Forelimb muscle (tissue), 1 donor: ENCODE results near the gene SSH2. TPM values are rescaled to one million over a fixed set of nuclear protein-coding genes. Genes with fewer than 3 reads are reported as not detected.

Source experiments
- DNase-seq: peaks from one replicate; pipeline ENCODE4 v3.0.0-alpha.2; 2013; ENCODE audit warnings: low read depth
- polyA plus RNA-seq: library from polyadenylated mRNA; unstranded; fragments of 120-200 nt; gene quantifications from one replicate; pipeline ENCODE4 v1.2.1, GENCODE V29; 2013; ENCODE audit not compliant: insufficient read length

SSH2 gene
- polyA plus RNA-seq, 1 donor, result 20.5 TPM

GRCh38 chr17:29577001-29577370 lies 353.0 kb downstream of the SSH2 start:
- no peak for DNase-seq

DNA sequence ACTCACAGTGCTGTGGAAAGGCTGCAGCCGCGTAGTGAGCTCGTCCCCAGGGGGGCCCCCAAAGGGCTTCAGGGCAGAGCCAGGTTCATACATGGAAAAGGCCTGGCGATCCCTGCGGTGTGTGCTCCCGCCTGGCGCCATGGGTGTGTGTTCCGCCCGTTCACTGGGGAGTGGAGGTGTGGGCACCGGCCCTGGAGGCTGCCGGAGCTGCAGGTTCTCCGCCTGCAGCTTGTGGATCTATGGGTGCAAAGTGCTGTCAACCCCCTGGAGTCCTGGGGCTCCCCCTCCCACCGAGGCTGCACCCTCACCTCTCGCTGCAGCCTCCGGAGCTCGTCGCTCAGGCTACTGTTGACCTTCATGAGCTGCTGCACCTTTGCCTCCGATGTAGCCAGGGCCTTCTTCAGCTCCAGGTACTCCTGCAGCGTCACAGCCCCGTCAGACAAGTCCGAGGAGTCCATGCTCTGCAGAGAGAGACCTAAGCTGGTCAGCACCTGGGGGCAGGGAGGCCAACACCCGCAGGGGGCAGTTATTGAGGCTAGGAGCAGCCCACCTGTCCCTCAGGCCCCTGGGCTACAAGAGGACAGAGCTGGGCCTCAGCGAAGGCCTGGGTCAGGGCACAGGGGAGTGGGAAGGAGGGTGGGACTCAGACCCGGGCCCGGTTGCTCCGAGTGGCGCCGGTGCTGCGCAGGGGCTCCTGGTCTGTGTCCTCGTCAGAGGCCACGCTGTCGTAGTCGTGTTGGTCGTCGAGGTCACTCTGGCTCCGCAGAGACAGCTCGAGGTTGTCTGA lies 353.6 kb downstream of the SSH2 start:
- DNase-seq, result no peak

Other genes with a start within 250 kb of the SSH2 start
- gene EFCAB5, start 11.4 kb upstream of the SSH2 start, polyA plus RNA-seq, result 0.85 TPM
- gene NSRP1, start 186.6 kb upstream of the SSH2 start, polyA plus RNA-seq, result 29.8 TPM